Vagina (tissue), 2 donors: Measurements from ENCODE around the gene NCDN. TPM values are rescaled to one million over a fixed set of nuclear protein-coding genes. Genes with fewer than 3 reads are reported as not detected.

Source experiments
- DNase-seq, 2 donors: peaks; one replicate each; pipeline ENCODE4 v3.0.0-alpha.2; 2017; ENCODE audit errors: extremely low spot score in 2 of 2
- H3K27ac ChIP-seq: fragments of 200-600 bp; sonication (generic); one replicate; pipeline ENCODE4 v1.5.1; 2019
- H3K27me3 ChIP-seq: fragments of 200-600 bp; sonication (generic); one replicate; pipeline ENCODE4 v1.5.1; 2019
- H3K36me3 ChIP-seq, 2 donors: fragments of 200-600 bp; sonication (generic); one replicate each; pipeline ENCODE4 v1.5.1; 2017 to 2019
- H3K4me1 ChIP-seq: fragments of 200-600 bp; sonication (generic); one replicate; pipeline ENCODE4 v1.5.1; 2019
- H3K4me3 ChIP-seq, 2 donors: fragments of 200-600 bp; sonication (generic); 1 replicate in 1 of 2; 2 replicates in 1 of 2; pipeline ENCODE4 v1.5.1; 2016 to 2019
- H3K9me3 ChIP-seq: fragments of 200-600 bp; sonication (generic); one replicate; pipeline ENCODE4 v1.5.1; 2019
- POLR2A ChIP-seq, 2 donors: fragments of 450-650 bp; IDR thresholded peaks; one replicate each; pipeline ENCODE4 v1.6.1; 2017; ENCODE audit warnings: antibody characterized with exemption in 2 of 2, mild to moderate bottlenecking in 2 of 2, moderate library complexity in 2 of 2
- POLR2AphosphoS5 ChIP-seq, 2 donors: sonication (generic); formaldehyde crosslinking; IDR thresholded peaks; one replicate each; pipeline ENCODE4 v1.9.0; 2017; ENCODE audit warnings: antibody characterized with exemption in 2 of 2, mild to moderate bottlenecking in 2 of 2, low read depth in 1 of 2; ENCODE audit not compliant: insufficient read depth in 1 of 2
- intact Hi-C: fragments of 100-400 bp; cut with DNase I; formaldehyde crosslinking; loops from one replicate; pipeline ENCODE4 v1.15.1; 2023
- total RNA-seq: library from RNA; depleted of rRNA; stranded (reverse); fragments of >200 nt; gene quantifications from one replicate; pipeline ENCODE4 v1.2.3, GENCODE V29; 2016
- TF ChIP-seq, protein P1 (sequence below), 3 experiments: fragments of 450-650 bp in 2 of 3; fragments of 200-600 bp in 1 of 3; sonication (generic) in 1 of 3; IDR thresholded peaks; one replicate each; pipeline ENCODE4 v1.5.1; 2017 to 2019; ENCODE audit warnings: antibody characterized with exemption in 3 of 3, mild to moderate bottlenecking in 2 of 3, moderate library complexity in 2 of 3

Gene NCDN
- total RNA-seq, 1 donor from 2014 or later, result 24.8 TPM

DNA sequence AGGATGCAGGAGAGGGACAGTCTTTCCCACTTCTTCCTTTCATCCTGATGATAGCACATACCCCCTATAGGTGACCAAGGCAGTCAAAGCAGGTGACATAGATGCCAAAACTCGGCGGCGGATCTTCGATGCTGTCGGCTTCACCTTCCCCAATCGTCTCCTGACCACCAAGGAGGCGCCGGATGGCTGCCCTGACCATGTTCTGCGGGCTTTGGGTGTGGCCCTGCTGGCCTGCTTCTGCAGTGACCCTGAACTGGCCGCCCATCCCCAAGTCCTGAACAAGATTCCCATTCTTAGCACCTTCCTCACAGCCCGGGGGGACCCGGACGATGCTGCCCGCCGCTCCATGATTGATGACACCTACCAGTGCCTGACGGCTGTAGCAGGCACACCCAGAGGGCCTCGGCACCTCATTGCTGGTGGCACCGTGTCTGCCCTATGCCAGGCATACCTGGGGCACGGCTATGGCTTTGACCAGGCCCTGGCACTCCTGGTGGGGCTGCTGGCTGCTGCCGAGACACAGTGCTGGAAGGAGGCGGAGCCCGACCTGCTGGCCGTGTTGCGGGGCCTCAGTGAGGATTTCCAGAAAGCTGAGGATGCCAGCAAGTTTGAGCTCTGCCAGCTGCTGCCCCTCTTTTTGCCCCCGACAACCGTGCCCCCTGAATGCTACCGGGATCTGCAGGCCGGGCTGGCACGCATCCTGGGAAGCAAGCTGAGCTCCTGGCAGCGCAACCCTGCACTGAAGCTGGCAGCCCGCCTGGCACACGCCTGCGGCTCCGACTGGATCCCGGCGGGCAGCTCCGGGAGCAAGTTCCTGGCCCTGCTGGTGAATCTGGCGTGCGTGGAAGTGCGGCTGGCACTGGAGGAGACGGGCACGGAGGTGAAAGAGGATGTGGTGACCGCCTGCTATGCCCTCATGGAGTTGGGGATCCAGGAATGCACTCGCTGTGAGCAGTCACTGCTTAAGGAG is 2.9 kb downstream of the NCDN start:
- H3K36me3 ChIP-seq, result peaks cover 0 to 5% of the 10 kb centered on the region in 2 donors
- H3K4me3 ChIP-seq, result peak overlapping the region in 1 of 2 donors; percentile 16
- no peaks in the 10 kb centered on the region for H3K9me3 ChIP-seq
- no peaks in the 10 kb centered on the region for H3K27me3 ChIP-seq
- peaks cover 52% of the 10 kb centered on the region for H3K4me1 ChIP-seq
- intact Hi-C loops, result loop anchor here (5.0 to 10.0 kb wide), 2 partner anchors 108 to 356 kb away; no protein-coding TSS in a partner anchor
- TF ChIP-seq, protein P1, sequence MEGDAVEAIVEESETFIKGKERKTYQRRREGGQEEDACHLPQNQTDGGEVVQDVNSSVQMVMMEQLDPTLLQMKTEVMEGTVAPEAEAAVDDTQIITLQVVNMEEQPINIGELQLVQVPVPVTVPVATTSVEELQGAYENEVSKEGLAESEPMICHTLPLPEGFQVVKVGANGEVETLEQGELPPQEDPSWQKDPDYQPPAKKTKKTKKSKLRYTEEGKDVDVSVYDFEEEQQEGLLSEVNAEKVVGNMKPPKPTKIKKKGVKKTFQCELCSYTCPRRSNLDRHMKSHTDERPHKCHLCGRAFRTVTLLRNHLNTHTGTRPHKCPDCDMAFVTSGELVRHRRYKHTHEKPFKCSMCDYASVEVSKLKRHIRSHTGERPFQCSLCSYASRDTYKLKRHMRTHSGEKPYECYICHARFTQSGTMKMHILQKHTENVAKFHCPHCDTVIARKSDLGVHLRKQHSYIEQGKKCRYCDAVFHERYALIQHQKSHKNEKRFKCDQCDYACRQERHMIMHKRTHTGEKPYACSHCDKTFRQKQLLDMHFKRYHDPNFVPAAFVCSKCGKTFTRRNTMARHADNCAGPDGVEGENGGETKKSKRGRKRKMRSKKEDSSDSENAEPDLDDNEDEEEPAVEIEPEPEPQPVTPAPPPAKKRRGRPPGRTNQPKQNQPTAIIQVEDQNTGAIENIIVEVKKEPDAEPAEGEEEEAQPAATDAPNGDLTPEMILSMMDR (IDR thresholded peaks at IDR 0.05), result no peak
- TF ChIP-seq POLR2A (IDR thresholded peaks at IDR 0.05) (no peak), POLR2AphosphoS5 (IDR thresholded peaks at IDR 0.05; ENCODE audit: insufficient read depth in 1 of 2, low read depth in 1 of 2) (no peak)
- H3K27ac ChIP-seq, result no peak overlapping the region
- DNase-seq, result peak in 1 of 2 donors; percentile 84

GRCh38 chr1:35561297-35561971 is 3.8 kb downstream of the NCDN start:
- Histone ChIP-seq H3K27ac (no peak overlapping the region), H3K9me3 (no peaks in the 10 kb centered on the region), H3K4me1 (peaks cover 43% of the 10 kb centered on the region), H3K4me3 (no peak overlapping the region), H3K36me3 (peaks cover 0 to 10% of the 10 kb centered on the region in 2 donors), H3K27me3 (no peaks in the 10 kb centered on the region)
- intact Hi-C loops, result loop anchor here (5.0 to 10.0 kb wide), 2 partner anchors 109 to 357 kb away; no protein-coding TSS in a partner anchor
- peak; percentile 61 to 75 for DNase-seq
- TF ChIP-seq, protein P1 (IDR thresholded peaks at IDR 0.05), result no peak
- TF ChIP-seq POLR2AphosphoS5 (IDR thresholded peaks at IDR 0.05; ENCODE audit: insufficient read depth in 1 of 2, low read depth in 1 of 2), result no peak

GRCh38 chr1:35561972-35562680 is 4.5 kb downstream of the NCDN start:
- H3K4me1 ChIP-seq, result peaks cover 40% of the 10 kb centered on the region
- no peak overlapping the region for H3K27ac ChIP-seq
- intact Hi-C loops, result loop anchor here (5.0 to 10.0 kb wide), 2 partner anchors 110 to 357 kb away; no protein-coding TSS in a partner anchor
- DNase-seq, result peak; percentile 72 to 87
- TF ChIP-seq, protein P1 (IDR thresholded peaks at IDR 0.05), result no peak
- no peak for TF ChIP-seq POLR2A (IDR thresholded peaks at IDR 0.05)
- no peak for TF ChIP-seq POLR2AphosphoS5 (IDR thresholded peaks at IDR 0.05; ENCODE audit: insufficient read depth in 1 of 2, low read depth in 1 of 2)
- no peak overlapping the region for H3K4me3 ChIP-seq
- peaks cover 0 to 10% of the 10 kb centered on the region in 2 donors for H3K36me3 ChIP-seq
- no peaks in the 10 kb centered on the region for H3K9me3 ChIP-seq
- H3K27me3 ChIP-seq, result no peaks in the 10 kb centered on the region

- peaks cover 0 to 10% of the 10 kb centered on the region in 2 donors for H3K36me3 ChIP-seq
- peaks cover 37% of the 10 kb centered on the region for H3K4me1 ChIP-seq
- DNase-seq, result no peak
- TF ChIP-seq, protein P1 (IDR thresholded peaks at IDR 0.05), result no peak
- TF ChIP-seq POLR2AphosphoS5 (IDR thresholded peaks at IDR 0.05; ENCODE audit: insufficient read depth in 1 of 2, low read depth in 1 of 2), result no peak
- TF ChIP-seq POLR2A (IDR thresholded peaks at IDR 0.05), result no peak
- H3K4me3 ChIP-seq, result no peak overlapping the region
- H3K27me3 ChIP-seq, result no peaks in the 10 kb centered on the region
- H3K9me3 ChIP-seq, result no peaks in the 10 kb centered on the region
- H3K27ac ChIP-seq, result no peak overlapping the region
- intact Hi-C loops, result loop anchor here (5.0 to 10.0 kb wide), 2 partner anchors 111 to 358 kb away; no protein-coding TSS in a partner anchor
Measured at GRCh38 chr1:35563166-35563565, 5.6 kb downstream of the NCDN start.
